Bronchial epithelial cell (primary cell): ENCODE results near the gene NHLH1. TPM values are rescaled to one million over a fixed set of nuclear protein-coding genes. Genes with fewer than 3 reads are reported as not detected.

Experiments
- DNase-seq: peaks from one replicate; pipeline ENCODE4 v3.0.0-alpha.2; 2010; ENCODE audit warnings: low read depth
- FAIRE-seq: peaks from 2 replicates; lab custom pipeline; 2011; peaks lifted over from hg19 to GRCh38; lab: Jason Lieb, UNC
- H3K27me3 ChIP-seq: 2 replicates; pipeline ENCODE4 v1.5.1; 2011; ENCODE audit warnings: low read length; ENCODE audit not compliant: control insufficient read depth, insufficient read depth
- H3K36me3 ChIP-seq: 2 replicates; pipeline ENCODE4 v1.5.1; 2011; ENCODE audit warnings: low read length; ENCODE audit not compliant: control insufficient read depth, insufficient read depth
- H3K4me3 ChIP-seq: 2 replicates; pipeline ENCODE4 v1.5.1; 2011; ENCODE audit warnings: mild to moderate bottlenecking, low read depth, low read length, control low read depth
- CTCF ChIP-seq: IDR thresholded peaks from 2 replicates; pipeline ENCODE4 v1.5.1; 2011; ENCODE audit warnings: mild to moderate bottlenecking, moderate library complexity, low read length, control low read depth, inconsistent platforms; ENCODE audit not compliant: insufficient read depth, severe bottlenecking
- total RNA-seq: library from RNA; depleted of rRNA; stranded (reverse); fragments of >200 nt; gene quantifications from 2 replicates; pipeline ENCODE4 v1.2.1, GENCODE V29; 2014

NHLH1 gene
- total RNA-seq, 1 donor from 2014 or later, result not detected

- Histone ChIP-seq H3K27me3 (no peaks in the 10 kb centered on the region), H3K4me3 (peak overlapping the region; percentile 57), H3K36me3 (no peaks in the 10 kb centered on the region)
- TF ChIP-seq CTCF, result no peak
- no peak for DNase-seq
- FAIRE-seq, result no peak
These were observed 34.0 kb downstream of the NHLH1 start for GRCh38 chr1:160400646-160401486.

GRCh38 chr1:160401487-160401805 is 34.6 kb downstream of the NHLH1 start:
- Histone ChIP-seq H3K36me3 (no peaks in the 10 kb centered on the region), H3K4me3 (peak overlapping the region; percentile 57), H3K27me3 (no peaks in the 10 kb centered on the region)
- no peak for TF ChIP-seq CTCF
- FAIRE-seq (no peak), DNase-seq (no peak)

GRCh38 chr1:160402001-160402795 is 35.3 kb downstream of the NHLH1 start:
- Histone ChIP-seq H3K4me3 (no peak overlapping the region), H3K27me3 (no peaks in the 10 kb centered on the region), H3K36me3 (no peaks in the 10 kb centered on the region)
- DNase-seq (no peak), FAIRE-seq (no peak)
- TF ChIP-seq CTCF, result no peak

DNA sequence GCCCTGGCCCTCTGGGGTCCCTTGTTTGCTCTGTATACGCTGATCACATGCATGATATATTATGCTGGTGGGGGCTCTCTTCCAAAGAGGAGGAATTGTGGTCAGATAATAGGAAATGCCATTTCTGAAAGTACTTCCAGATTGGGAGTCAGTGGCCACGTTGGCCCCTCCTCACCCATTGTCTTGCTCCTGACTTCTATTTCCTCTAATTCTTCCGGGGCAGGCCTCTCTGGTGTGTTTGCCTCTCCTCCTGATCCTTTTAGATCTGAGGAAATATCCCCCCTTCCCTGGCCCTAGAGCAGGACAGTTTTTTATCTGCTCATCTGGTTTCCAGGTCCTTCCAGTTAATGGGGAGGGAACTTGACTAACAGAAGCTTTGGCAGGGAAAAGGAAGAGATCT is 36.4 kb downstream of the NHLH1 start:
- no peak for TF ChIP-seq CTCF
- H3K4me3 ChIP-seq, result no peak overlapping the region
- DNase-seq (no peak), FAIRE-seq (no peak)
- H3K27me3 ChIP-seq, result no peaks in the 10 kb centered on the region
- no peaks in the 10 kb centered on the region for H3K36me3 ChIP-seq

DNA sequence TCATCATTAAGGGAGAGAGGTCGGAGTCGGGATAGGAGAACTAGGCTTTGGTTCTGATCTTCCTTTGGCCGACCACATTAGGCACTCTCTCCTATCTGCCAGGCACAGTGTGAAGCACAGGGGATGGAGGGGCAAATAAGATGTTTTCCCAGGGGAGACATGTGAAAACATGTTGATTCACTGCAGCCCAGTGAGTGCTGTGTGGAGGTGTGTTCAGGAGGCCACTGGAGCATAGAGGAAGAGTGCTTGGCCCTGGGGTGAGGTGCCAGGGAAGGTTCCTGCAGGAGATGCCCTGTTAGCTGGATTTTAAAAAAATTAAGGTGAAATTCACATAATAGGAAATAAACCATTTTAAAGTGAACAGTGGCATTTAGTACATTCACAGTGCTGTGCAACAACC is 37.2 kb downstream of the NHLH1 start:
- Histone ChIP-seq H3K27me3 (no peaks in the 10 kb centered on the region), H3K36me3 (no peaks in the 10 kb centered on the region), H3K4me3 (no peak overlapping the region)
- TF ChIP-seq CTCF, result no peak
- DNase-seq, result no peak
- no peak for FAIRE-seq
